Neuron (in vitro differentiated cells): ENCODE results near the gene SLC7A14.

Source experiments
- H2AFZ ChIP-seq: one replicate; pipeline ENCODE4 v1.6.1; 2013; ENCODE audit warnings: low read depth, mild to moderate bottlenecking, inconsistent platforms, low read length, moderate library complexity
- H3K27me3 ChIP-seq: one replicate; pipeline ENCODE4 v1.6.1; 2013; ENCODE audit warnings: low read length; ENCODE audit not compliant: insufficient read depth
- H3K36me3 ChIP-seq: one replicate; pipeline ENCODE4 v1.6.1; 2013; ENCODE audit warnings: low read length; ENCODE audit not compliant: insufficient read depth
- H3K4me1 ChIP-seq: one replicate; pipeline ENCODE4 v1.6.1; 2013; ENCODE audit warnings: low read length; ENCODE audit not compliant: insufficient read depth
- H3K4me3 ChIP-seq: 2 replicates; pipeline ENCODE4 v1.5.1; 2013; ENCODE audit warnings: mild to moderate bottlenecking, low read length, moderate library complexity
- H3K9me3 ChIP-seq: one replicate; pipeline ENCODE4 v1.6.1; 2013; ENCODE audit warnings: low read length

SLC7A14 gene

GRCh38 chr3:170553788-170554757 lies 31.8 kb downstream of the SLC7A14 start:
- no peaks in the 10 kb centered on the region for H3K9me3 ChIP-seq
- H3K4me1 ChIP-seq = no peaks in the 10 kb centered on the region
- no peaks in the 10 kb centered on the region for H3K36me3 ChIP-seq
- no peak overlapping the region for H2AFZ ChIP-seq
- no peak overlapping the region for H3K4me3 ChIP-seq
- H3K27me3 ChIP-seq = no peaks in the 10 kb centered on the region

DNA sequence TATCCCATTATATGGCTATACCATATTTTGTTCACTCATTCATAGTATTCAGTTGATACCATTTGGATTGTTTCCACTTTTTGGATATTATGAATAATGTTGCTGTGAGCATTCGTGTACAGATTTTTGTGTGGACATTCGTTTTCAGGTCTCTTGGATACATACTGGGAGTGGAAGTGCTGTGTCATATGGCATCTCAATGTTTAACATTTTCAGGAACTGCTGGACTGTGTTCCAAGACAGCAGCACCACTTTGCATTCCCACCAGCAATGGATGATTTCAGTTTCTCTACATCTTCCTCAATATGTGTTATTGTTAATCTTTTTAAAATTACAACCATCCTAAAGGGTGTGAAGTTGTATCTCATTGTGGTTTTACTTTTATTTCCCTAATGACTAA lies 34.6 kb downstream of the SLC7A14 start:
- no peaks in the 10 kb centered on the region for H3K4me1 ChIP-seq
- no peak overlapping the region for H2AFZ ChIP-seq
- H3K27me3 ChIP-seq = no peaks in the 10 kb centered on the region
- no peaks in the 10 kb centered on the region for H3K9me3 ChIP-seq
- H3K4me3 ChIP-seq = no peak overlapping the region
- H3K36me3 ChIP-seq = no peaks in the 10 kb centered on the region

DNA sequence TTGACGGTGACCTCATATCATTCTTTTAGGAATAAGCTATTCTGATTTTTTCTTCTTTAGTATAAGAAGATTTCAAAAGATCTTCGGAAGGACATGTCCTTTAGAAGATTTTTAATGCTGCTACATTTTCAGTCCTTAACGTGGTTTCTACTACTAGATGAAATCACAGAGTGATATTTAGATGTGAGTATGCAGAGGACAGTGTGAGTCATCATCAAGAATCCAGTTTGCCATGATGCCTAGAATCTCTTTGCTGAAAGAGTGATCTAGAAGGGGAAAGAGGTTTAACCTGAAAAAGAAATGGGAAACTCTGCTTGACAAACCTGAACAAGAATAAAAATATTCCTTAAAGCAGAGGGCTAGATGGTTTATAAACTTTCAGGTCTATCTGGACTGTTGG lies 43.2 kb downstream of the SLC7A14 start:
- H3K27me3 ChIP-seq = peaks cover 2% of the 10 kb centered on the region
- H3K4me1 ChIP-seq = no peaks in the 10 kb centered on the region
- no peaks in the 10 kb centered on the region for H3K36me3 ChIP-seq
- no peak overlapping the region for H2AFZ ChIP-seq
- H3K9me3 ChIP-seq = no peaks in the 10 kb centered on the region
- H3K4me3 ChIP-seq = no peak overlapping the region

GRCh38 chr3:170539897-170540296 lies 46.0 kb downstream of the SLC7A14 start:
- Histone ChIP-seq H3K27me3 (peaks cover 2% of the 10 kb centered on the region), H3K9me3 (no peaks in the 10 kb centered on the region), H3K4me1 (no peaks in the 10 kb centered on the region), H3K4me3 (no peak overlapping the region), H3K36me3 (no peaks in the 10 kb centered on the region), H2AFZ (no peak overlapping the region)

GRCh38 chr3:170536712-170537111 lies 49.2 kb downstream of the SLC7A14 start:
- H2AFZ ChIP-seq = no peak overlapping the region
- no peaks in the 10 kb centered on the region for H3K4me1 ChIP-seq
- peaks cover 8% of the 10 kb centered on the region for H3K27me3 ChIP-seq
- H3K9me3 ChIP-seq = no peaks in the 10 kb centered on the region
- H3K36me3 ChIP-seq = no peaks in the 10 kb centered on the region
- no peak overlapping the region for H3K4me3 ChIP-seq

DNA sequence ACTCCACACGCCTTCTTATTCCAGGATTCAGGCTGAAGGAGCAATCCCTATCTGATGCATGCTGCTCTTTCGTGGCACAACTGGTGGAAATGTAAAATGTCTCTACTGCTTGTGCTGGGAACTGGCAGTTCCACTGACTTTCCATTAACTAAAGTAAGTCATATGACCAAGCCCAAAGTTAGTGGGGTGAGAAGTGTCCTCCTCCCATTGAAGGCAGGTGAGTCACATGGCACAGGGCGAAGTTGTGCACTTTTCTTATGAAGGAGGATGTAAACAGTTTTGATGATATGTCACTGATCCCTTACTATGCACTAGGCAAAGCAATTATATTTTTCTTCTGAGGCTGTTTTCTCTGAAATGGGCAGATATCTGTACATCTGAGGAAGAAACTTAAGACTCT lies 51.6 kb downstream of the SLC7A14 start:
- Histone ChIP-seq H3K36me3 (no peaks in the 10 kb centered on the region), H3K27me3 (peaks cover 8% of the 10 kb centered on the region), H3K4me3 (no peak overlapping the region), H3K9me3 (no peaks in the 10 kb centered on the region), H3K4me1 (no peaks in the 10 kb centered on the region), H2AFZ (no peak overlapping the region)

DNA sequence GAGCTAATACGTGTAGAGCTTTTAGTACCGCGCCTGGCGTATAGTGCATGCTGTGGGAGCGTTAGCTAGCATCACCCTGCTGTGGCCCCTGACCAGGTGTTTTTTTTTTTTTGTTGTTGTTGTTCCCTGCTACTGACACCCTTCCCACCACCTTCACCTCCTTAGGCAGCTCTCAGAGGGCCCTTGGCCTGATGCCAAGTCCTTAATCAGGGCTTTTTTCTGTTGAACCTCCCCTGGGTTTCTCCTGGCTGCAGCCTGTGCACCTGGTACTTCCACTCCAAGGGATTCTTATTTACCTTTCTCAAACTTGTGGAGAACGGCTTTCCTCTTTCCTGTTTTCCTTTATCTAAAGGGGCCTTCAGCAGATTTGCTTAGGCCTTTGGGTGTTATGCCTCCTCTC lies 53.3 kb downstream of the SLC7A14 start:
- Histone ChIP-seq H2AFZ (no peak overlapping the region), H3K36me3 (no peaks in the 10 kb centered on the region), H3K9me3 (no peaks in the 10 kb centered on the region), H3K4me1 (no peaks in the 10 kb centered on the region), H3K27me3 (peaks cover 6% of the 10 kb centered on the region), H3K4me3 (no peak overlapping the region)

DNA sequence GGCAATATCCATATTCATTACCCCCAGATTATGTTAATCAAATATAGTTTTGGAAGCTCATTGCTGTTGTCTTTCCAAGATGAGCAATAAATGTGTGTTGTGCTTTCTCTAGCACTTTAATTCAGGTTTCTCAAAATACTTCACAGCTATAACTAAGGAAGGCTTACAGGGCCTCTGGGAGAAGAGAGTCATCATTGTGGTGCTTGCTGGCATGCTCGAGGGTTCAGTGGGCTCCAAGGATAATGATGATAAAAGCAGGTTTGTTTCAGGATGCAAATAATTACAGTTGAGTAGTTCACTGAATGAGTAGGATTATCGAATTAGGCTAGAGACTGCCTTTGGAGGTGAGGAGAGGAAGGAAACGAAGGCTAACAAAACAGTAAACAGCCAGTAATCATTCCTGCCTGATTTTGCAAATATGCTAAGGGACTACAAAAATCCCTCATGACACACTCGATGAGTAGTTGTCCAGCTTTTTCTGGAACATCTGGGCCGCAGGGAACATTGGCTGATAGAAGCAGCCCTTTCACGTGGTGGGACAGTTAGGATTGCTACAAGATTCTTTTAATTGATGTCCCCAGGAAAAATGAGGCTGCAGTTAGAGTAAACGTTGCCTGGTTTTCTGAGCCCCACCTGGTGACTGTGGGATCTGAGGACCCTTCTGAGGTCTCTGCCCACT lies 54.1 kb downstream of the SLC7A14 start:
- H3K4me1 ChIP-seq = no peaks in the 10 kb centered on the region
- no peaks in the 10 kb centered on the region for H3K36me3 ChIP-seq
- H3K4me3 ChIP-seq = no peak overlapping the region
- no peak overlapping the region for H2AFZ ChIP-seq
- H3K27me3 ChIP-seq = peaks cover 6% of the 10 kb centered on the region
- H3K9me3 ChIP-seq = no peaks in the 10 kb centered on the region

DNA sequence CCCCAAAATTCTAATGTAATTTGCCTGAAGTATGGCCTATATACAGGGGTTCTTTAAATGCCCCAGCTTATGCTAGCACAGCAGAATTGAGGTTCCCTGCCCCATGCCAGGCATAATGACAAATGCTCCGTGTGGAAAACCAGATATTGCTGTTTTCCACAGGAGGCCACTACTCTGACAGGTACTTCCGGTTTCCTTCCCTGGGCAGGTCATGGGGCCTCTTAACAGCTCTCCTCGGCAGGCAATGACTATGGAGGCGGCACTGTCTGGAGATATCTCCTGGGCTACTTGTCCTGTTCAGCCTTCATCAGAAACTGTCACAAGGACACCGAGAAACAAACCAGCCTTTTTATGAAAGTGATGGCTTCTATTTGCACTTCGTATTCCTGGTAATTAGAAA lies 54.8 kb downstream of the SLC7A14 start:
- no peaks in the 10 kb centered on the region for H3K9me3 ChIP-seq
- peaks cover 6% of the 10 kb centered on the region for H3K27me3 ChIP-seq
- H2AFZ ChIP-seq = no peak overlapping the region
- no peaks in the 10 kb centered on the region for H3K4me1 ChIP-seq
- no peak overlapping the region for H3K4me3 ChIP-seq
- no peaks in the 10 kb centered on the region for H3K36me3 ChIP-seq

DNA sequence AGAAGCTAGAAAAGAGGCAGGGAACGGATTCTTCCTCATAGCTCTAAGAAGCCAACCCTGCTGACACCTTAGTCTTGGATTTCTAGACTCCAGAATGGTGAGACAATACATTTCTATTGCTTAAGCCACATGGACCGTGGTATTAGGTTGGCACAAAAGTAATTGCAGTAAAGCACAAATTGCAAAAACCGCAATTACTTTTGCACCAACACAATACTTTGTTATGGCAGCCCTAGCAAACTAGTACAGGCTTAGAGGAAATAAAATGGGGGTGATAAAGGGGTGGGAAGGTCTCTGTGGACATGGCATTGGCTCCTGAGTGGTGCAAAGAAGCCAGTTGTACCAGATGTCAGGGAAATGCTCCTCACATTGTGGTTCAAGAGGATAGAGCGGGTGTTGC lies 56.0 kb downstream of the SLC7A14 start:
- H3K36me3 ChIP-seq = no peaks in the 10 kb centered on the region
- H3K4me3 ChIP-seq = no peak overlapping the region
- H3K9me3 ChIP-seq = no peaks in the 10 kb centered on the region
- H2AFZ ChIP-seq = no peak overlapping the region
- H3K27me3 ChIP-seq = peaks cover 6% of the 10 kb centered on the region
- H3K4me1 ChIP-seq = no peaks in the 10 kb centered on the region

DNA sequence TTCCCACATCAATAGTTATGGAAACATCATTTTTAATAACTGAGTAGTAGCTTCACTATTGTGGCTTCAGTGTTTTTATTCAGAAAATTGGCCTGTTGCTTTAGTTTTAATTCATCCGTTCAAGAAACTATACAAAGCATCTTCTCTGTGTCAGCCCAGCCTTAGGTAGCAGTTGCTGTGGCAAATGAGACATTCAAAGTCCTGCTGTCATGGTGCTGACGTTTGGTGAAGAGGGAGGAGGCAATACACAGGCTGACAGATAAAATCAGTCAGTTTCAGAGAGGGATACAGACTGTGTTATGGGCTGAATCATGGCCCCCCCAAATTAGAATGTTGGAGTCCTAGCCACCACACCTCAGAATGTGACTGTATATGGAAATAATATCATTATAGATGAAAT lies 56.5 kb downstream of the SLC7A14 start:
- H3K9me3 ChIP-seq = no peaks in the 10 kb centered on the region
- no peaks in the 10 kb centered on the region for H3K4me1 ChIP-seq
- H3K4me3 ChIP-seq = no peak overlapping the region
- H3K36me3 ChIP-seq = no peaks in the 10 kb centered on the region
- H3K27me3 ChIP-seq = peaks cover 6% of the 10 kb centered on the region
- H2AFZ ChIP-seq = no peak overlapping the region

- Histone ChIP-seq H3K27me3 (peaks cover 2% of the 10 kb centered on the region), H3K9me3 (no peaks in the 10 kb centered on the region), H3K36me3 (no peaks in the 10 kb centered on the region), H2AFZ (no peak overlapping the region), H3K4me1 (no peaks in the 10 kb centered on the region), H3K4me3 (no peak overlapping the region)
These were observed 57.1 kb downstream of the SLC7A14 start for GRCh38 chr3:170528726-170529125.

DNA sequence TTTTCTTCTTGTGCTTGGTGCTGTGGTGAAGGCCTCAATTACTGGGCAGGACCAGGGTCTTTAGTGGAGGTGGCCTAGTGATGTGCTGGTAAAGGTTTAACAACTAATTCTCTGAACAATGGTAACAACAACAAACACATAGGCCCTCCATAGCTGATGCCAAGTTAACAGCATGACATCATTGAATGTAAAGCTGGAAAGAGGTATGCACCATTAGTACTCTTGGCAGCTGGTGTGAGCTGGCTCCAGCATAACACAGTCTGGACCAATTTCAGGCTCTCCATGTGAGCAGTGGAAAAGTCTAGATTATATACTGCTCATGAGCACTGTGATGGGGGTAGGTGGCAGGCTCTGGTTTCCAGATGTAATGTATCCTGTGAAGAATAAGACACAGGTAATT lies 61.8 kb downstream of the SLC7A14 start:
- Histone ChIP-seq H3K36me3 (no peaks in the 10 kb centered on the region), H2AFZ (no peak overlapping the region), H3K4me1 (no peaks in the 10 kb centered on the region), H3K4me3 (no peak overlapping the region), H3K9me3 (no peaks in the 10 kb centered on the region), H3K27me3 (no peaks in the 10 kb centered on the region)
